K562 (cell line): ENCODE data around the gene CDCA3. TPM values are rescaled to one million over a fixed set of nuclear protein-coding genes. Genes with fewer than 3 reads are reported as not detected.
A peak's percentile ranks its signal among the peaks of the same experiment; 100 is the strongest.
"Not testable (repeated sequence)": the region's sequence is repeated elsewhere in the genome, so short reads cannot be mapped to it uniquely, and the experiment has no call there.

Experiments used
- ATAC-seq: fragments of 200-7000 bp; cut with Tn5 transposase; 3 replicates; pipeline ENCODE4 v1.9.1; 2020; ENCODE audit warnings: moderate library complexity
- BruUV-seq: library from RNA; stranded (reverse); fragments of 400-500 nt; replicated peaks from 2 replicates; lab custom pipeline; 2021; lab: Mats Ljungman, UMichigan
- CTCF ChIA-PET: fragments of 300-600 bp; formaldehyde crosslinking; extraction: SDS; loops from one replicate; lab custom pipeline; 2021; ENCODE audit warnings: low intra/inter-chr PET ratio; lab: Yijun Ruan, JAX
- POLR2A ChIA-PET: fragments of 300-600, 350-650 bp; sonication (Branson Sonifier 250); formaldehyde crosslinking; extraction: SDS; loops from one replicate; lab custom pipeline; 2021; ENCODE audit warnings: antibody characterized with exemption, inconsistent platforms; lab: Yijun Ruan, JAX
- DNase-seq, 4 experiments: peaks; one replicate each; pipeline versions ENCODE4 v3.0.0 to v3.0.0-alpha.2; 2011 to 2018; ENCODE audit warnings: low spot score in 3 of 4, mixed read lengths in 3 of 4; ENCODE audit errors: extremely low read depth in 1 of 4
- FAIRE-seq: peaks from 2 replicates; lab custom pipeline; 2011; peaks lifted over from hg19 to GRCh38; lab: Jason Lieb, UNC
- H2AFZ ChIP-seq: 2 replicates; pipeline ENCODE4 v1.6.0; 2011; ENCODE audit warnings: low read depth, low read length, control low read depth, inconsistent platforms
- H3K27ac ChIP-seq: fragments of 200-600 bp; 3 replicates; pipeline ENCODE4 v1.8.0; 2011; ENCODE audit warnings: low read depth, mild to moderate bottlenecking, control low read depth, inconsistent platforms, low read length, moderate library complexity, mixed read lengths; ENCODE audit errors: extremely low read depth
- H3K27me3 ChIP-seq, 2 experiments: fragments of 300-600 bp in 1 of 2; 2 replicates in 1 of 2; 3 replicates in 1 of 2; pipeline versions ENCODE4 v1.6.0 to v1.8.0; 2011; ENCODE audit warnings: inconsistent platforms in 2 of 2, low read length in 2 of 2, mild to moderate bottlenecking in 1 of 2, mixed read lengths in 1 of 2, moderate library complexity in 1 of 2; ENCODE audit not compliant: control insufficient read depth in 2 of 2, insufficient read depth in 2 of 2
- H3K36me3 ChIP-seq: fragments of 300-600 bp; 3 replicates; pipeline ENCODE4 v1.8.0; 2011; ENCODE audit warnings: mild to moderate bottlenecking, low read length, inconsistent platforms; ENCODE audit not compliant: control insufficient read depth, insufficient read depth
- H3K4me1 ChIP-seq, 2 experiments: fragments of 200-600 bp in 1 of 2; replicated peaks in 1 of 2; 2 replicates in 1 of 2; 3 replicates in 1 of 2; pipeline versions ENCODE4 v1.5.1 to v1.8.0; 2011; ENCODE audit warnings: inconsistent platforms in 2 of 2, low read length in 2 of 2, mild to moderate bottlenecking in 1 of 2, mixed read lengths in 1 of 2, moderate library complexity in 1 of 2; ENCODE audit not compliant: control insufficient read depth in 2 of 2, insufficient read depth in 2 of 2
- H3K4me2 ChIP-seq: 2 replicates; pipeline ENCODE4 v1.6.1; 2011; ENCODE audit warnings: low read length, control low read depth, inconsistent platforms, mixed read lengths; ENCODE audit not compliant: insufficient read depth
- H3K4me3 ChIP-seq: fragments of 200-600 bp; sonication (generic), shearing (Covaris generic); 2 replicates; pipeline ENCODE4 v1.5.1; 2016; ENCODE audit warnings: control low read depth, inconsistent platforms
- H3K79me2 ChIP-seq: fragments of 200-600 bp; 3 replicates; pipeline ENCODE4 v1.8.0; 2011; ENCODE audit warnings: low read length, inconsistent platforms; ENCODE audit not compliant: control insufficient read depth, insufficient read depth
- H3K9ac ChIP-seq, 2 experiments: 2 replicates each; pipeline versions ENCODE4 v1.6.0 to v1.6.1; 2011; ENCODE audit warnings: low read depth in 2 of 2, low read length in 2 of 2, control low read depth in 1 of 2, inconsistent platforms in 1 of 2, mild to moderate bottlenecking in 1 of 2, mixed read lengths in 1 of 2; ENCODE audit not compliant: insufficient read depth in 1 of 2
- H3K9me1 ChIP-seq: one replicate; pipeline ENCODE4 v1.6.0; 2011; ENCODE audit warnings: inconsistent platforms, mild to moderate bottlenecking, low read length, moderate library complexity; ENCODE audit not compliant: control insufficient read depth, insufficient read depth
- H3K9me3 ChIP-seq: replicated peaks from 2 replicates; pipeline ENCODE4 v1.5.1; 2011; ENCODE audit warnings: low read depth, low read length, inconsistent platforms; ENCODE audit not compliant: control insufficient read depth, insufficient read depth
- H4K20me1 ChIP-seq: replicated peaks from 2 replicates; pipeline ENCODE4 v1.6.1; 2011; ENCODE audit warnings: low read length, inconsistent platforms, mixed read lengths; ENCODE audit not compliant: control insufficient read depth, insufficient read depth
- ESRRA ChIP-seq: fragments of 450-650 bp; IDR thresholded peaks from 2 replicates; pipeline ENCODE4 v1.6.1; 2014; ENCODE audit warnings: low read depth, mild to moderate bottlenecking, moderate library complexity, borderline replicate concordance
- MYNN ChIP-seq, 2 experiments: sonication (generic); formaldehyde crosslinking in 1 of 2; IDR thresholded peaks; 2 replicates each; pipeline versions ENCODE4 v1.5.0 to v1.6.1; 2016 to 2020; ENCODE audit warnings: antibody characterized with exemption in 1 of 2, missing genetic modification reagents in 1 of 2
- NCOR1 ChIP-seq: fragments of 450-650 bp; IDR thresholded peaks from 2 replicates; pipeline ENCODE4 v1.6.1; 2016; ENCODE audit warnings: mild to moderate bottlenecking, moderate library complexity
- POLR2AphosphoS5 ChIP-seq: IDR thresholded peaks from 2 replicates; pipeline ENCODE4 v1.6.1; 2011; ENCODE audit warnings: mild to moderate bottlenecking, low read depth, low read length, moderate library complexity; ENCODE audit not compliant: control insufficient read depth, insufficient read depth
- RAD21 ChIP-seq, 2 experiments: fragments of 250-450 bp in 1 of 2; fragments of 450-650 bp in 1 of 2; sonication (Bioruptor Pico) in 1 of 2; formaldehyde crosslinking in 1 of 2; IDR thresholded peaks in 1 of 2; conservative IDR thresholded peaks in 1 of 2; 2 replicates each; pipeline versions ENCODE4 v1.4.0 to v1.8.0; 2020 to 2022; ENCODE audit warnings: mild to moderate bottlenecking in 2 of 2, moderate library complexity in 1 of 2
- ZNF551 ChIP-seq: fragments of 250-450 bp; sonication (Bioruptor Pico); IDR thresholded peaks from 2 replicates; pipeline ENCODE4 v1.5.0; 2021; ENCODE audit warnings: mild to moderate bottlenecking, moderate library complexity
- WGBS: fragments of 100-300 bp; shearing (Covaris generic); methylation state at CpG from one replicate; pipeline ENCODE4 v1.1.6; 2016; ENCODE audit warnings: low coverage, mixed read lengths; ENCODE audit not compliant: insufficient coverage; ENCODE audit errors: missing lambda C conversion rate; 5-methylcytosine and 5-hydroxymethylcytosine counted together
- in situ Hi-C: fragments of 300-500 bp; cut with MboI; formaldehyde crosslinking; loops from 4 replicates; pipeline ENCODE4 v1.15.0; 2018; ENCODE audit warnings: inconsistent platforms, mixed read lengths
- intact Hi-C: fragments of 100-400 bp; cut with micrococcal nuclease; formaldehyde crosslinking; loops from 2 replicates; pipeline ENCODE4 v1.14.2; 2022
- polyA plus RNA-seq, 8 experiments: library from polyadenylated mRNA; depleted of rRNA in 4 of 8; stranded (reverse) in 5 of 8; unstranded in 3 of 8; fragments of >200 nt; fragmentation: Nextera tagmentation in 2 of 8; fragmentation: Illumina TruSeq in 1 of 8; extraction: Ambion mirVana in 2 of 8; extraction: Trizol in 1 of 8; gene quantifications; 2 replicates each; pipeline versions ENCODE4 v1.2.1 to v1.2.3, GENCODE V29; 2011 to 2014; ENCODE audit warnings: inconsistent platforms in 1 of 8, missing spikeins in 1 of 8
- total RNA-seq, 7 experiments: library from RNA; depleted of rRNA in 6 of 7; stranded (reverse); fragments of >200 nt in 6 of 7; fragmentation: Illumina TruSeq in 2 of 7; extraction: Trizol in 2 of 7; gene quantifications; 2 replicates each; pipeline versions ENCODE4 v1.2.1 to v1.2.3, GENCODE V29; 2011 to 2021; ENCODE audit warnings: low replicate concordance in 1 of 7
- TF ChIP-seq, protein P1 (sequence below): IDR thresholded peaks from 2 replicates; pipeline ENCODE4 v1.6.1; 2011; ENCODE audit warnings: borderline replicate concordance, low read depth, mild to moderate bottlenecking, moderate library complexity, low read length; ENCODE audit not compliant: insufficient read depth, poor library complexity, severe bottlenecking

Gene CDCA3
- total and polyA plus RNA-seq, 9 of the 15 experiments (the other 6 are each of a cell fraction or from before 2014, with no cell fraction given), result 24.2 to 80.8 (median 55.1) TPM

DNA sequence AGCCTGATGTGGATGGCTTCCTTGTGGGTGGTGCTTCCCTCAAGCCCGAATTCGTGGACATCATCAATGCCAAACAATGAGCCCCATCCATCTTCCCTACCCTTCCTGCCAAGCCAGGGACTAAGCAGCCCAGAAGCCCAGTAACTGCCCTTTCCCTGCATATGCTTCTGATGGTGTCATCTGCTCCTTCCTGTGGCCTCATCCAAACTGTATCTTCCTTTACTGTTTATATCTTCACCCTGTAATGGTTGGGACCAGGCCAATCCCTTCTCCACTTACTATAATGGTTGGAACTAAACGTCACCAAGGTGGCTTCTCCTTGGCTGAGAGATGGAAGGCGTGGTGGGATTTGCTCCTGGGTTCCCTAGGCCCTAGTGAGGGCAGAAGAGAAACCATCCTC lies 19.2 kb upstream of the CDCA3 start:
- H2AFZ ChIP-seq, H3K9ac ChIP-seq, BruUV-seq, FAIRE-seq, H3K9me3 ChIP-seq, H3K27me3 ChIP-seq, DNase-seq, ATAC-seq, H3K27ac ChIP-seq, in situ Hi-C loops, H3K4me2 ChIP-seq, intact Hi-C loops, H3K4me3 ChIP-seq, H3K9me1 ChIP-seq: not testable (repeated sequence)
- H3K36me3 ChIP-seq, result peaks cover 47% of the 10 kb centered on the region
- H4K20me1 ChIP-seq, result peaks cover 47% of the 10 kb centered on the region
- WGBS, result 90% methylated on average over 2 of the region's 4 CpGs
- POLR2A ChIA-PET, result interaction anchor here (1.1 to 11.3 kb wide), 7 partner anchors 10 to 91 kb away, joined by 3 to 174 read pairs (median 17); partner anchors contain the start of genes C12orf57, CDCA3, RNU7-1 and USP5
- peaks cover 42 to 63% of the 10 kb centered on the region in 2 experiments; a peak in 4 of 5 replicates for H3K4me1 ChIP-seq
- CTCF ChIA-PET, result interaction anchor here (1.3 kb wide), 1 partner anchor 243 kb away, joined by 4 read pairs; no protein-coding TSS in a partner anchor
- peaks cover 64% of the 10 kb centered on the region for H3K79me2 ChIP-seq

DNA sequence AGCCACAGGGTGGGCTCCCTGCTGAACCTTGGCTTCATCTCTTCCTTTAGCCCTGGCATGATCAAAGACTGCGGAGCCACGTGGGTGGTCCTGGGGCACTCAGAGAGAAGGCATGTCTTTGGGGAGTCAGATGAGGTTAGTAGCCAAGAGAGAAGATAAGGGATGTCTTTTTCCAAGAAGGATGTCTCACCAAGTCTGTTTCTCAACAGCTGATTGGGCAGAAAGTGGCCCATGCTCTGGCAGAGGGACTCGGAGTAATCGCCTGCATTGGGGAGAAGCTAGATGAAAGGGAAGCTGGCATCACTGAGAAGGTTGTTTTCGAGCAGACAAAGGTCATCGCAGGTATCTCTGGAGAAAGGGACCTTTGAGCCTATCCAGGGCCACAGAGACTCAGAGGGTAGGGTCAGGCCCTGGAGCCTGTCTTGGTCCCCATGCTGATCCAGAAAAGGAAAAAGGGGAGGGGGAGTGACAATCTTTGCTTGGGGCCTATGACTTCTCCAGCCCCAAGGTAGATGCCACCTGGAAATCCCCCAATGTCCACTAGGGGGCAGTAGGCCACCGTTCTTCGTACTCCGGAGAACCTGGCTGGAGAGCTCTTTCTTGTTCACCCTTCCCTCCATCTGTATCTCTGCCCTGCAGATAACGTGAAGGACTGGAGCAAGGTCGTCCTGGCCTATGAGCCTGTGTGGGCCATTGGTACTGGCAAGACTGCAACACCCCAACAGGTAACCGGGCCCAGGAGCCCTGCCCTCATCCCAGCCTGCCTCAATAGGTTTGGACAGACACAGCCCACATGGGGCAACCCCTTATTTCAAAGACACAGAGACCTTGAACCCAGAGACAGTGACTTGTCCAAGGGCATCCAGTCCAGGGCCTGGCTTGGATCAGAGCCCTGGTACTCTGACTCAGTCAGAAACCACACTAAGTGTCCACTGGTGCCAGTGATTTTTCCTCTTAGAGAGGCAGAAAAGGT lies 18.2 kb upstream of the CDCA3 start:
- BruUV-seq, result TSS peak; percentile 53
- ChIA-PET POLR2A (interaction anchor here (0.6 to 11.3 kb wide), 29 partner anchors 9 to 341 kb away, joined by 3 to 174 read pairs (median 4); partner anchors contain the start of genes C12orf57, CDCA3, MLF2 and RNU7-1), CTCF (interaction anchor here (0.6 to 1.5 kb wide), 5 partner anchors 63 to 245 kb away, joined by 3 to 5 read pairs (median 3); no protein-coding TSS in a partner anchor)
- intact Hi-C loops, result loop anchor here (5.0 kb wide), 1 partner anchor 73 kb away; the partner anchor contains the start of genes C12orf57 and RNU7-1
- FAIRE-seq, result peak; percentile 87
- H3K4me1 ChIP-seq, result peaks cover 33 to 61% of the 10 kb centered on the region in 2 experiments; a peak in 4 of 5 replicates
- H3K9ac ChIP-seq, result peak overlapping the region; percentile 87 to 98; a peak in 3 of 4 replicates
- ATAC-seq, result peak; percentile 10; the same call in 2 of the 3 replicates
- peak overlapping the region; percentile 87 for H3K4me2 ChIP-seq
- H3K9me3 ChIP-seq, result no peaks in the 10 kb centered on the region
- peaks cover 55% of the 10 kb centered on the region for H3K36me3 ChIP-seq
- H4K20me1 ChIP-seq, result peaks cover 47% of the 10 kb centered on the region
- H2AFZ ChIP-seq, result no peak overlapping the region
- H3K4me3 ChIP-seq, result peak overlapping the region; percentile 96
- H3K9me1 ChIP-seq, result no peaks in the 10 kb centered on the region
- H3K79me2 ChIP-seq, result peaks cover 60% of the 10 kb centered on the region
- no peaks in the 10 kb centered on the region for H3K27me3 ChIP-seq
- peak overlapping the region; percentile 94 for H3K27ac ChIP-seq
- in situ Hi-C loops, result loop anchor here (5.0 kb wide), 1 partner anchor 73 kb away; the partner anchor contains the start of genes C12orf57 and RNU7-1
- DNase-seq, result peak; percentile 31 to 85 (median 48)
- WGBS, result 10% methylated on average over 8 of the region's 12 CpGs
- TF ChIP-seq ZNF551 (no peak), MYNN (IDR thresholded peaks at IDR 0.05) (no peak), MYNN (CRISPR knock-in tag; IDR thresholded peaks at IDR 0.05) (no peak), NCOR1 (0 out of 2 replicates have a peak, but pooled peaks have one; percentile 8), ESRRA (peak; percentile 88), RAD21 (CRISPR knock-in tag; conservative IDR thresholded peaks at IDR 0.05 in 1 of 2, IDR thresholded peaks at IDR 0.05 in 1 of 2) (peak; percentile 54 to 65), POLR2AphosphoS5 (0 out of 2 replicates have a peak, but pooled peaks have one; percentile 31)
- TF ChIP-seq, protein P1, sequence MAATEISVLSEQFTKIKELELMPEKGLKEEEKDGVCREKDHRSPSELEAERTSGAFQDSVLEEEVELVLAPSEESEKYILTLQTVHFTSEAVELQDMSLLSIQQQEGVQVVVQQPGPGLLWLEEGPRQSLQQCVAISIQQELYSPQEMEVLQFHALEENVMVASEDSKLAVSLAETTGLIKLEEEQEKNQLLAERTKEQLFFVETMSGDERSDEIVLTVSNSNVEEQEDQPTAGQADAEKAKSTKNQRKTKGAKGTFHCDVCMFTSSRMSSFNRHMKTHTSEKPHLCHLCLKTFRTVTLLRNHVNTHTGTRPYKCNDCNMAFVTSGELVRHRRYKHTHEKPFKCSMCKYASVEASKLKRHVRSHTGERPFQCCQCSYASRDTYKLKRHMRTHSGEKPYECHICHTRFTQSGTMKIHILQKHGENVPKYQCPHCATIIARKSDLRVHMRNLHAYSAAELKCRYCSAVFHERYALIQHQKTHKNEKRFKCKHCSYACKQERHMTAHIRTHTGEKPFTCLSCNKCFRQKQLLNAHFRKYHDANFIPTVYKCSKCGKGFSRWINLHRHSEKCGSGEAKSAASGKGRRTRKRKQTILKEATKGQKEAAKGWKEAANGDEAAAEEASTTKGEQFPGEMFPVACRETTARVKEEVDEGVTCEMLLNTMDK, result peak; percentile 78
